HL-60/S4 treated with retinoic acid at 250 ng/mL for 4 days and 3 days (cell line): Measurements from ENCODE around the gene MZT2A.
"Not testable (repeated sequence)": the region's sequence is repeated elsewhere in the genome, so short reads cannot be mapped to it uniquely, and the experiment has no call there.

Experiments
- in situ Hi-C: fragments of 300-500 bp; cut with MboI; formaldehyde crosslinking; loops from 2 replicates; pipeline ENCODE4 v1.7.0; 2022; ENCODE audit warnings: low sequenced_read_pairs

MZT2A gene

GRCh38 chr2:131492418-131493198 is 411 bp upstream of the MZT2A start:
- in situ Hi-C loops, result no loop called here

- in situ Hi-C loops, result not testable (repeated sequence)
Observed at GRCh38 chr2:131491469-131491836, 744 bp downstream of the MZT2A start.

GRCh38 chr2:131490616-131491468 is 1.4 kb downstream of the MZT2A start:
- in situ Hi-C loops, result not testable (repeated sequence)

- in situ Hi-C loops, result no loop called here
Observed at GRCh38 chr2:131488306-131489205, 3.6 kb downstream of the MZT2A start.

- in situ Hi-C loops, result not testable (repeated sequence)
Observed at GRCh38 chr2:131486201-131486902, 5.8 kb downstream of the MZT2A start.

GRCh38 chr2:131484906-131485460 is 7.2 kb downstream of the MZT2A start:
- in situ Hi-C loops, result not testable (repeated sequence)

- in situ Hi-C loops, result not testable (repeated sequence)
Observed at GRCh38 chr2:131483981-131484820, 8.0 kb downstream of the MZT2A start.

GRCh38 chr2:131482506-131483155 is 9.6 kb downstream of the MZT2A start:
- in situ Hi-C loops, result not testable (repeated sequence)

GRCh38 chr2:131480351-131480750 is 11.8 kb downstream of the MZT2A start:
- in situ Hi-C loops, result not testable (repeated sequence)

GRCh38 chr2:131478850-131479461 is 13.2 kb downstream of the MZT2A start:
- in situ Hi-C loops, result not testable (repeated sequence)

- in situ Hi-C loops, result not testable (repeated sequence)
Observed at GRCh38 chr2:131478074-131478849, 13.9 kb downstream of the MZT2A start.

- in situ Hi-C loops, result not testable (repeated sequence)
Observed at GRCh38 chr2:131477227-131477626, 15.0 kb downstream of the MZT2A start.

GRCh38 chr2:131476363-131476762 is 15.8 kb downstream of the MZT2A start:
- in situ Hi-C loops, result not testable (repeated sequence)

GRCh38 chr2:131475831-131476230 is 16.4 kb downstream of the MZT2A start, which contains the start of gene TUBA3D:
Gene TUBA3D (plus strand): TSS chr2:131476119. CDS start chr2:131476200, 81 bp downstream.
- in situ Hi-C loops, result no loop called here

- in situ Hi-C loops, result not testable (repeated sequence)
Observed at GRCh38 chr2:131473266-131473665, 18.9 kb downstream of the MZT2A start.

- in situ Hi-C loops, result not testable (repeated sequence)
Observed at GRCh38 chr2:131471624-131472023, 20.6 kb downstream of the MZT2A start.

- in situ Hi-C loops, result not testable (repeated sequence)
Observed at GRCh38 chr2:131470944-131471343, 21.3 kb downstream of the MZT2A start.
